GM23248 (cell line): ENCODE results near the gene HPX.

Experiments used
- EZH2 ChIP-seq: fragments of 200-600 bp; sonication (generic); IDR thresholded peaks from 2 replicates; pipeline ENCODE4 v1.6.1; 2018; ENCODE audit warnings: antibody characterized with exemption, mild to moderate bottlenecking; ENCODE audit not compliant: insufficient read depth, poor library complexity, severe bottlenecking
- EZH2phosphoT487 ChIP-seq: fragments of 200-600 bp; sonication (generic); IDR thresholded peaks from 2 replicates; pipeline ENCODE4 v1.6.1; 2018; ENCODE audit warnings: antibody characterized with exemption, moderate library complexity, mild to moderate bottlenecking, low read depth; ENCODE audit not compliant: insufficient read depth

DNA sequence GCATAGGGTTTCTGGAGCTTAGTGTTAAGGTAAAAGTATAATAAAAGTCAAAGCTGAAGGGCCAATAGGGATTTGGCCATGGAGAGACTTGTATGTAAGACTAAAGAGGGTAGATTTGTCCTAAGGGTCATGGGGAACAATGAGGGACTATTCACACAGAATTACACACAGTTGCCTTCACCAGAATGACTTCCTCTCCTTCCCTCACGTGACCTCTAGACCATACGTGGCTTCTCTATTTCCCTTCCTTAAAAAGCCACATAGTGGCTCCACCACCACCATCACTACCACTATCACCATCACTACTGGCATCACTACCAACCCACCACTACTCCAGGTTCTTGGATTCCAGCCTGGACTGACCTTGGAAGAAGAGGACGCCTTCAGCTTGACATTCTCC, 2.8 kb downstream of the HPX start:
- TF ChIP-seq EZH2 (no peak), EZH2phosphoT487 (no peak)
